ENCODE data around the gene TENM4. TPM values are rescaled to one million over a fixed set of nuclear protein-coding genes. Genes with fewer than 3 reads are reported as not detected.

TENM4 gene
- total RNA-seq, 4 donors from 2014 or later: 2.3 to 18.9 (median 4.5) TPM

DNA sequence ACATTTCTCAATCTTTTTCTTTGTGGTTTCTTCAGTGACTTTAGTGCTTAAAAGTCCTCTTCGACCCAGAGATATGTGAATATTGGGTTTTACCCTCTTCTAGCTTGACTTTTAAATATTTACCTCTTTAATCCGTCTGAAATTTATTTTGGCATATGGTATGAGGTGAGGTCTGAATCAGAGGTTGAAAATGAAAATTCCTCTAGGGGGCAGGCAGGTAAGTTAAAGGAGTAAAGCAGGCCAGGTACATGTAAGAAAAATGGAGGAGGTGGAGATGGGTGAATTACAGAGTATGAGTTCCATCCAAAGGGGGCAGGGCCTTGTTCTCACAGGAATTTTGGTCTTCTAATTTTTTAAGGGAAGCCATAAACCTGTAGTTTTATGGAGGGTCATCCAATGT is 602.4 kb downstream of the TENM4 start:
- DNase-seq (ENCODE audit: low spot score) (no peak), ATAC-seq (ENCODE audit: low FRiP score) (no peak)
- TF ChIP-seq, protein P1, sequence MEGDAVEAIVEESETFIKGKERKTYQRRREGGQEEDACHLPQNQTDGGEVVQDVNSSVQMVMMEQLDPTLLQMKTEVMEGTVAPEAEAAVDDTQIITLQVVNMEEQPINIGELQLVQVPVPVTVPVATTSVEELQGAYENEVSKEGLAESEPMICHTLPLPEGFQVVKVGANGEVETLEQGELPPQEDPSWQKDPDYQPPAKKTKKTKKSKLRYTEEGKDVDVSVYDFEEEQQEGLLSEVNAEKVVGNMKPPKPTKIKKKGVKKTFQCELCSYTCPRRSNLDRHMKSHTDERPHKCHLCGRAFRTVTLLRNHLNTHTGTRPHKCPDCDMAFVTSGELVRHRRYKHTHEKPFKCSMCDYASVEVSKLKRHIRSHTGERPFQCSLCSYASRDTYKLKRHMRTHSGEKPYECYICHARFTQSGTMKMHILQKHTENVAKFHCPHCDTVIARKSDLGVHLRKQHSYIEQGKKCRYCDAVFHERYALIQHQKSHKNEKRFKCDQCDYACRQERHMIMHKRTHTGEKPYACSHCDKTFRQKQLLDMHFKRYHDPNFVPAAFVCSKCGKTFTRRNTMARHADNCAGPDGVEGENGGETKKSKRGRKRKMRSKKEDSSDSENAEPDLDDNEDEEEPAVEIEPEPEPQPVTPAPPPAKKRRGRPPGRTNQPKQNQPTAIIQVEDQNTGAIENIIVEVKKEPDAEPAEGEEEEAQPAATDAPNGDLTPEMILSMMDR (IDR thresholded peaks at IDR 0.05): no peak

DNA sequence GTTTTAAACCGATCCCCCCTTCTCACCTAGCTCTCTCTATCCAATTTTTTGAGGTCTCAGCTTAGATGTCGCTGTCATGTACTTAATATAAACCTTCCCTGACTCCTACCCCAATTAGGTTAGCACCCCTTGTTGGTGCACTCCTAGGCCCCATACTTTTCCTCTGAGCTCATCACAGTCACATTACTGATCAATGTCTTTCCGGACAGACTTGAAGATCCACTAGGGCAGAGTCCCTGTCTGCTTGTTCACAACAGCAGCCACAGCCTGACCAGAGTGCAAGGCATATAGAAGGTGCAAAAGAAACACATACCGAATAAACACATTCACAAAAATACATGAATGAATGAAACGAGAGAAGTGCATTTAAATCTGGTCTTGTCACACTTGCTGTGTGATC is 605.2 kb downstream of the TENM4 start:
- ATAC-seq (ENCODE audit: low FRiP score) (no peak), DNase-seq (ENCODE audit: low spot score) (no peak)
- TF ChIP-seq, protein P1 (IDR thresholded peaks at IDR 0.05): no peak

- TF ChIP-seq, protein P1 (IDR thresholded peaks at IDR 0.05): no peak
- ATAC-seq (ENCODE audit: low FRiP score) (no peak), DNase-seq (ENCODE audit: low spot score) (no peak)
Measured at GRCh38 chr11:78834886-78835285, 605.9 kb downstream of the TENM4 start.

DNA sequence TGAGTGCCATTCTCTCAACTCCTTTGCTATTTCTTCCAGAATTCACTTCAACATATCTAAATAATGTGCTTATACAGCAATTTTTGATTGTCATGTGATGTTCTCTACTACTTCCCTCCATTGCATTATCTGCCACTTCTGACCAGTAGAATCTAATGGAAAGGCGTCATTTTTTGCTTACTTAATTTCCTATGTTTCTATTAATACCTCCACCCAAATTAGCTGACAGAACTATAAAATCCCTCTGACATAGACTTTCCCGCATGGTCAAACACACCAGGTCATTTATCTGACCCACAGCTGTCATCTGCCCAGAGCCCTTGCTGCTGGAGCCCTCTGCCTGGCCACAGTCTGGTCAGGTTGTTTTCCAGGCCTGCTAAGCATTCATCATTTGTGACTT is 607.6 kb downstream of the TENM4 start:
- DNase-seq (ENCODE audit: low spot score) (no peak), ATAC-seq (ENCODE audit: low FRiP score) (peak; percentile 44)
- TF ChIP-seq, protein P1 (IDR thresholded peaks at IDR 0.05): no peak

DNA sequence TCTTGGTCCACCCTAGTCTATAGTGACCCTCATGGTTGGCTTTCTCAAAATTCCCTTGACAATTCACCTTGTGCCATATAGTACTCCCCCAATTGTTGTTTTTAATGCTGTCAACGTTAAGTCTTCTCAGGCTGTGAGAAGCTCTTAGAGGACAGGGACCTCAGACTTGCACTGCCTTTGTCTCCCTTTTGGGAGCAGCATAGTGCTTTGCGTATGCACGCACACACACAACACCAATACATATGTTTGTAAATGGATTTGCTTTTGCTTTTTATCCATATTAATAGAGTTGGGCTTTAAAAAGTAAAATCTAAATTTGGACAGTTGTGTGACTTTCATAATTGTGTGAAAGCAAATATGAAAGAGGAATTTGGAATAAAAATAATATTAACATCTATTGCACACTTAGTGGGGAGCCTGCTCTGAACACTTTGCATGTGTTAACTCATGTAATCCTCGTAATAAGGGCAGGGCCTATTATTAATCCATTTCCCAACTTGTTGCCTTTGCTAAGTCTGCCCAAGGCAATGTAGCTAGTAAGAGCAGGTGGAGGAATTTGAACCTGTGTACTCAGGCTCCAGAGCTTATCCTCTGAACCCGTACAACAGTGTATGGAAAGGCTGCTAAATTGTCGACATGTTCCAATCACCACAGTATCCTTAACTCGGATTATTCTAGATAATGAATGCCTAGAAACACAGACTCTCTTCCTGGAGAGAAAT is 608.4 kb downstream of the TENM4 start:
- DNase-seq (ENCODE audit: low spot score) (no peak), ATAC-seq (ENCODE audit: low FRiP score) (no peak)
- TF ChIP-seq, protein P1 (IDR thresholded peaks at IDR 0.05): no peak

GRCh38 chr11:78831571-78831970 is 609.3 kb downstream of the TENM4 start:
- ATAC-seq (ENCODE audit: low FRiP score) (no peak), DNase-seq (ENCODE audit: low spot score) (no peak)
- TF ChIP-seq, protein P1 (IDR thresholded peaks at IDR 0.05): no peak

- TF ChIP-seq, protein P1 (IDR thresholded peaks at IDR 0.05): no peak
Measured at GRCh38 chr11:78830277-78830819, 610.5 kb downstream of the TENM4 start.

More at GRCh38 chr11:78830277-78830819, 610.5 kb downstream of the TENM4 start:
- ATAC-seq (ENCODE audit: low FRiP score): no peak
- no peak for DNase-seq (ENCODE audit: low spot score)

All from omental fat pad (tissue), 4 donors.